ENCODE data around the gene FAM120AOS.

FAM120AOS gene

GRCh38 chr9:93436655-93437407, 16.6 kb downstream of the FAM120AOS start:
- DNase-seq = no peak

DNA sequence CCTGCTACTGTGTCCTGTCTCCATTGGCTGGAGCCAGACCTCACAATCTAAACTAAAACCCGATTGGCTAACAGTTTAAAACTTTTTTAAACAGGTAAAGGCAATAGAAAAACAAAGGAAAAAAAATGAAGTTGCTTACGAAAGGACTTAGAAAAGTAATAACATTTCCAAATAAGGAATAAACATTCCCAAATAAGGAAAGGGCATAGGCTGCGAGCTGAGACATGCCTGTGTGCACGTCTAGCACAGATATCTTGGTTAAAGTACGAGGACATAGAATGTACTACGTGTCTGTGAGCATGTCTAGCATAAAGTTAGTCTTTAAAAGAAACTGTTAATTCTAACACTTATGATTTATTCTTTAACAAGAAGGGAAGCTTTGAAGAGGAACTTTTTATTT, 17.2 kb downstream of the FAM120AOS start:
- DNase-seq = no peak

DNA sequence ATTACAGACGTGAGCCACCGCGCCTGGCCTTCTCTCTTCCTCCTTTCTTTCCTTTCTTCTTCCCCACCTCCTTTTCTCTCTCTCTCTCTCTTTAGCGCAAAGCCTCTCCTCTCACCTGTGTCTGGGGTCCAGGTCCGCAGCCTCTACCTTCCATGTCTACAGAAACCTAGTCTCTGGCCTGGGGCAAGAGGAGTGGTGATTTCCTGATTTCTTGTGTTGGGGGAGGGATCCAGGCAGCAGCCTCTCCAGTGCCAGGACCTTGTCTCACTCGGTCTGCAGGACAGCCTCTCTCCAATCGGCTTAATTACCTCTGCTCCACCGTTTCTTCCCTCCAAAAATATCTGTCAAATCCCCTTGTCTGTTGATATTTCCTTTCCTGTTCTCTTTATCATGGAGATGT, 18.0 kb downstream of the FAM120AOS start:
- DNase-seq = no peak

DNA sequence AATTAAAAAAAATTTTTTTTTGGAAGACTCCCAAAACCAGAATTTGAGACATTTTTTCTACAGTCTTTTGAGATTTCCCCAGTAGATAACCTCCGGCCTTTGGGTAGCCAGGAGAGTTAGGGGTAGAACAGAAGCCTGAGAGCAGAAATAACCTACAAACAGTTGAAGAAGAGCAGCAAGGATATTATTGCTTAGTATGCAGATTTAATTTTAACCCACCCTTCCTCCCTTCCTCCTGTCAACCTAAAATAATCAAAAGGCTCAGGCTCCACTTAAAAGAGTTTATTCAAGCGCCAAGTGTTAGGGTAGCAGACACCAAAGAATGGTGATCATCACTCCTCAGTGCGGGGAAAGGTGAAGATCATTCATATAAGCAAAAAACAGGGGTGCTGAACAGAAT, 19.3 kb downstream of the FAM120AOS start:
- no peak for DNase-seq

DNA sequence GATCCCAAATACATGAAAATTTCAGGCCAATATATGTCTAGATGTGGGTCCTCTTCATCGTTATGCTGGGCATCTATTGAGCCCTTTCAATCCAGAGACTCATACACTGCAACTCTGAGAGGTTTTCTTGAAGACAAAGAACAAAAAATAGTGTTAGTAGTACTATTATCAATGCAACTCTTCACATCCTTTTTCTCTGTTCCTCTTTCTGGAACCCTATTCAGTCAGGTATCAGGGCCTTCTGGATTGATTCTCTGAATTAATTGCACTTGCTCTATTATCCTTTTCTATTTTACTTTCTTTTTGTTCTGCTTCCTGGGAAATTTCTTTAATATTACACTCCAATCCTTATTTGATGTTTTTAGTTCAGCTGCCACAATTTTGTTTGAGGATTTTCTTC, 20.4 kb downstream of the FAM120AOS start:
- no peak for DNase-seq

DNA sequence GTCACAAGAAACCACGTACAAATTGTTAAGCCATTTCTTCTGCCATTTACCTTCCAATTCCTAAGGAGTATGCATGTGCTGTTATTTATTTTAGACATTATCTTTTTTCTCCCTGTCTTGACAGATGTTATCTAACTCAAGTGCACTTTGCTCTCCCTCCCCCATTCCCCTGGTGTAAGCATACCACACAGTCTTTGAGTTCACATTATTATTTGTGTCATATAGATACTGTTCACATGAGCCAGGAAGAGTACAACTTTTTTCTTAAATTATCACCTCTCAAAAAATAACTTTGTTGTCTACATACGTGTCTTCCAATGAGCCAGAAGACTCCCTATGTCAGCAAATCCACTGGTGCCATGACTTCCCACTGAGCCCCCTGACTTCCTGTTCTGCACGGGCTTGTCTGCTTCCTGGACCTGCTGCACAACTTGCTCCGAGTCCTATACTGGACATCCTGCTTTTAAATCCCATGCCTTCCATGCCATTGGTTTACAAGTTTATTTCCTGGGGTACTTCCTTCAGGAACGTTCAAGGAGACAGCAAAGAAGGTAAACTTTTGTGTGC, 21.8 kb downstream of the FAM120AOS start:
- no peak for DNase-seq

DNA sequence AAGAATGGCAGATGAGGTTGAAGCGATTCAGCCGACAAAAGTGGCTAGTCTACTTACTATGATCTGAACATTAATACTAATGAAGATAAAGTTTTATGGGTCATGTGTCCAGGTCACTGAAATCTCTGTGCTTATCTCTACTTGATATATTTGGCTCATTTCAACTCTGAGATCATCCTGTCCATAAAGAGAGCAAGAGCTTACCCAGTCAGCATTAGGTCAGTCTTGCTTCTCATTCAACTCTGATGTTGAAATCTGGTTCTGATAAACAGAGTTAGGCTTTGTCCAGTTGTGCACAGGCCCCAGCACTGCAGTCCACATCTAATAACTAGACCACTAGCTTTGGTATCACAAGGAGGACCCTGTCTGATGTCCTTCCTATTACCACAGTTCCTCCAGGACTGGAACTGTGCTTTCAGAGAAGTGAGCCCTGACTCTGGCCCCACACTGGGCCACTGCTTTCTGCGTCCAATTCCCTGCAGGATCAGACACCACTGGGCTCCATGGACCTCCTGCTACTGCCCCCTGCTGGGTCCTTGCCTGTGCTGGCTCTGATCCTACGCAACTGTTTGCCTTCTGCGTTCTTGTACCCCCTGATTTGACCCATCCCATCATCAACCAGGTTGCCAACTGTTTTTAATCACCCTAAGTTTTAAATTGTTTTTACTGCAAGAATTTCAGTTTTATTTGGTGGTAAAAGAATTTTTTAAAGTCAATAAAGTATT, 25.6 kb downstream of the FAM120AOS start:
- no peak for DNase-seq

- DNase-seq = no peak
These were observed 30.3 kb downstream of the FAM120AOS start for GRCh38 chr9:93422977-93423616.

DNA sequence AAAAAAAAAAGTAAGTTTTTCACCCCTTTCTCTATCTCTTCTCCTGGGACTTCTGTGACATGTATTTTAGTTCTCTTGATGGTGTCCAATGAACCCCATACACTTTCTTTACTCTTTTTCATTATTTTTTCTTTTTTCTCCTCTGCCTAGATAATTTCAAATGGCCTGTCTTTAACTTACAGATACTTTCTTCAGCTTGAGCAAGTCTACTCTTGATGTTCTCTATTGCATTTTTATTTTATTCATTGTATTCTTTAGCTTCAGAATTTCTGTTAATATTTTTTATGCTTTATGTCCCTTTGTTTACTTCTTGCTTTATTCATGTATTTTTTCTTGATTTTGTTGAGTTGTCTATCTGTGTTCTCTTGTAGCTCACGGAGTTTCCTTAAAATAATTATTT, 34.4 kb downstream of the FAM120AOS start:
- no peak for DNase-seq

DNA sequence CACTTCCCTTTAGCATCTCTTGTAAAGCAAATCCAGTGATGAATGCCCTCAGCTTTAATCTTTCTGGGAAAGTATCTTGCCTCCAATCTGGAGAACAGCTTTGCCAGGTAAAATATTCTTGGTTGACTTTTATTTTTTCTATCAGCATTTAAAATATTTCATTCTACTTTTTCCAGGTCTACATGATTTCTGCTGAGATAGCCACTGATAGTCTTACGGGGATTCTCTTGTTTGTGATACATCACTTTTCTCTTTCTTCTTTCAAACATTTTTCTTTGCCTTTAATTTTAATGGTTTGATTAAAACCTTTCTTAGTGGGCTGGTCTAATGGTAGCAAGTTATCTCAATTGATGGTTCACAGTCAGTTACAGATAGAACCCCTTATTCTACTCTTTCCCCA, 35.8 kb downstream of the FAM120AOS start:
- no peak for DNase-seq

DNA sequence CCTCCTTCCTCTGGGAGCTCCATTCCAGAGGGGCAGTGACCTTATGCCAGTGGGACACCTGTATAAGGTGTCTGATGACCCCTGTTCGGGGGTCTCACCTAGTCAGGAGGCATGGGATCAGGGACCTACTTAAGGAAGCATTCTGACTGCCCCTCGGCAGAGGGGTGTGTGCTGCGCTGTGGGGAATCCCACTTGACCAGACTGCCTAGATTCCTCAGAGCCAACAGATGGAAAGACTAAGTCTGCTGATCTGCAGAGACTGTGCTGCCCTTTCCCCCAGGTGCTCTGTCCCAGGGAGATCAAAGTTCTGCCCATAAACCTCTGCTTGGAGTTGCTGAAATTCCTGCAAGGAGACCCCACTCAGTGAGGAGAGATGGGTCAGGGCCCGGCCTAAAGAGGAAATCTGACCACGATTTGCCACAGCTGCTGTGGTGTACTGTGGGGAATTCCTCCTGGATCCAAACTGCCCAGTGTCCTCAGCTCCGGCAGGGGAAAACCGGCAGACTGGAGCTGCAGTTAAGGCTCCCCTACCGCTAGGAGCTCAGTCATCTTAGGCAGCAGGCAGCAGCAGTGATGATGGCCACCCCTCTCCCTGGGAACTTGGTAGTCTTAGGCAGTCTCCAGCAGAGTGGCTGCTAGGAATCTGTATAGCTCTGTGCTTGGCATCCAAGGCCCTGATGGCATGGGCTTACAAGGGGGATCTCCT, 36.7 kb downstream of the FAM120AOS start:
- DNase-seq = no peak

- DNase-seq = no peak
These were observed 38.1 kb downstream of the FAM120AOS start for GRCh38 chr9:93415176-93415690.

DNA sequence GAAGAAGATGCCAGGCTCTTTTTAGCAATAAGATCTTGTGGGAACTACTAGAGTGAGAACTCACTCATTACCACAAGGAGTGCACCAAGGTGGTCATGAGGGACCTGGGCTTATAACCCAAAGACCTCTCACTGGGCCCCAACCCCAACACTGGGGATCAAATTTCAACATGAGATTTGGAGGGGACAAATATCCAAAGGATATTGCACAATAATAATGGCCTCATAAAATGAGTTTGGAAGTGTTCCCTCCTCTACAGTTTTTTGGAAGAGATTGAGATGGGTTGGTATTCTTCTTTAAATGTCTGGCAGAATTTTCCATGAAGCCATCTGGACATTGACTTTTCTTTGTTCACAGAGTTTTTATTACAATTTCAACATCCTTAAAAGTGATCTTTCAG, 39.9 kb downstream of the FAM120AOS start:
- no peak for DNase-seq

DNA sequence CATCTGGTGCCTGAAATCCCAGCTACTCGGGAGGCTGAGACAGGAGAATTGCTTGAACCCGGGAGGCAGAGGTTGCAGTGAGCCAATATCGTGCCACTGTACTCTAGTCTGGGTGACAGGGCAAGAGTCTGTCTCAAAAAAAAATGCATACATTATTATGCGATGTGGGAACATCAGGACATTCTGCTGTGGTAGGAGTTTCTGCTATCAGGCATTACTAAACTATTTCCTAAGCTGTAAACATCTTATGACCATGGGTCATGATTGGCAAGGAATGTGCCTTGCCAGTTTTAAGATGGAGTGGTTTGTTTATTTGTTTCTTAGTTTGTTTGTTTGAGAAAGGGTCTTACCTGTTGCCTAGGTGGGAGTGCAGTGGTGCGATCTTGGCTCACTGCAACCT, 47.0 kb downstream of the FAM120AOS start:
- no peak for DNase-seq

- no peak for DNase-seq
These were observed 54.9 kb downstream of the FAM120AOS start for GRCh38 chr9:93398471-93398870.

DNA sequence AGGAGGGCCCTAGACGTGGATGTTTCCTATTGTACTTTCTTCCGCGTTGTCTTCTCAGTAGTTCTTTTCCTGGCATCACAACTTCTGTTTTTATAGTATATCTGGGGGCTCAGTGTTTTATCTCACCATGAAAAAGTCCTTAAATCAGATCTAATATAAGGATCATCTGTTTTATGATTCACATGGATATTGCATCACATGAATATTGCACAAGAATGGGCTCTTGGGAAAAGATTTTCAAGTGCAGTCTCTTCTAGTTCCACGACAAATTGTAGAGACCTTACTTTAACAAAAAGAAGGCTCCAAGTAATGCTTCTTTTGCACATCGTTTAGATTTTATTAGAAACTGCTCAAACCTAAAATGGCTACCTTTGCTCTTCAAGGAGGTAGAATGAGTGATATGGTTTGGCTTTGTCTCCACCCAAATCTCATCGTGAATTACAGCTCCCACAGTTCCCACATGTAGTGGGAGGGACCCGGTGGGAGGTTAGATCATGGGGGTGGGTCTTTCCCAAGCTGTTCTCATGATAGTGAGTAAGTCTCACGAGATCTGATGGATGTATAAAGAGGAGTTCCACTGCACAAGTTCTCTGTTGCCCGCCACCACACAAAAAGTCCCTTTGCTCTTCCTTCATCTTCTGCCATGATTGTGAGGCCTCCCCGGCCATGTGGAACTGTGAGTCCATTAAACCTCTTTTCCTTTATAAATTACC, 55.6 kb downstream of the FAM120AOS start:
- DNase-seq = no peak

Data from left hindlimb (tissue), 1 donor.